Activated CD8-positive, alpha-beta memory T cell treated with anti-CD3 and anti-CD28 coated beads, Interleukin-2, amount 50 U/mL, for 48 hours (primary cell): ENCODE measurements around the gene KBTBD3.
"Not testable (repeated sequence)": the region's sequence is repeated elsewhere in the genome, so short reads cannot be mapped to it uniquely, and the experiment has no call there.

Experiments
- DNase-seq: peaks from one replicate; pipeline ENCODE4 v3.0.0-alpha.2; 2020

Gene KBTBD3

GRCh38 chr11:106061249-106061784, 15.8 kb downstream of the KBTBD3 start:
- DNase-seq = no peak

- DNase-seq = no peak
Measured at GRCh38 chr11:106059617-106060016, 17.5 kb downstream of the KBTBD3 start.

- not testable (repeated sequence) for DNase-seq
Measured at GRCh38 chr11:106058377-106058776, 18.8 kb downstream of the KBTBD3 start.

- DNase-seq = no peak
Measured at GRCh38 chr11:106051103-106051502, 26.0 kb downstream of the KBTBD3 start.

GRCh38 chr11:106049727-106050476, 27.2 kb downstream of the KBTBD3 start:
- no peak for DNase-seq

GRCh38 chr11:106047631-106048030, 29.5 kb downstream of the KBTBD3 start:
- no peak for DNase-seq

- DNase-seq = no peak
Measured at GRCh38 chr11:106043540-106043939, 33.6 kb downstream of the KBTBD3 start.

GRCh38 chr11:106032861-106033260, 44.3 kb downstream of the KBTBD3 start:
- no peak for DNase-seq

- no peak for DNase-seq
Measured at GRCh38 chr11:106031936-106032335, 45.2 kb downstream of the KBTBD3 start.

- no peak for DNase-seq
Measured at GRCh38 chr11:106031202-106031810, 45.8 kb downstream of the KBTBD3 start.

- no peak for DNase-seq
Measured at GRCh38 chr11:106030609-106031008, 46.5 kb downstream of the KBTBD3 start.

- no peak for DNase-seq
Measured at GRCh38 chr11:106022795-106023275, 54.3 kb downstream of the KBTBD3 start.

- peak; percentile 95 for DNase-seq
Measured at GRCh38 chr11:106021967-106022794, 55.0 kb downstream of the KBTBD3 start, which contains the start of gene MSANTD4. Gene MSANTD4 (minus strand): TSS chr11:106022240. CDS start chr11:106010917, 11,323 bp downstream.

- DNase-seq = no peak
Measured at GRCh38 chr11:106021181-106021966, 55.8 kb downstream of the KBTBD3 start.

- DNase-seq = no peak
Measured at GRCh38 chr11:106017093-106017492, 60.1 kb downstream of the KBTBD3 start.

- no peak for DNase-seq
Measured at GRCh38 chr11:106015066-106015465, 62.1 kb downstream of the KBTBD3 start.

- DNase-seq = no peak
Measured at GRCh38 chr11:106014620-106015019, 62.5 kb downstream of the KBTBD3 start.

- DNase-seq = no peak
Measured at GRCh38 chr11:106014035-106014434, 63.1 kb downstream of the KBTBD3 start.

- DNase-seq = no peak
Measured at GRCh38 chr11:106012744-106013143, 64.4 kb downstream of the KBTBD3 start.

GRCh38 chr11:106011481-106011880, 65.7 kb downstream of the KBTBD3 start:
- DNase-seq = no peak

- DNase-seq = not testable (repeated sequence)
Measured at GRCh38 chr11:106003094-106003493, 74.1 kb downstream of the KBTBD3 start.

GRCh38 chr11:106001304-106002012, 75.7 kb downstream of the KBTBD3 start:
- DNase-seq = no peak
